Caco-2 (cell line): Measurements from ENCODE around the gene ARG2. TPM values are rescaled to one million over a fixed set of nuclear protein-coding genes. Genes with fewer than 3 reads are reported as not detected.
"Not testable (repeated sequence)": the region's sequence is repeated elsewhere in the genome, so short reads cannot be mapped to it uniquely, and the experiment has no call there.

Experiments used
- BruUV-seq: library from RNA; stranded (reverse); fragments of 400-500 nt; replicated peaks from 2 replicates; lab custom pipeline; 2021; lab: Mats Ljungman, UMichigan
- CTCF ChIA-PET: fragments of 300-600 bp; sonication (Branson Sonifier 250); formaldehyde crosslinking; loops from one replicate; lab custom pipeline; 2022; ENCODE audit warnings: antibody characterized with exemption; lab: Charles Lee
- POLR2A ChIA-PET: fragments of 300-600 bp; sonication (Branson Sonifier 250); formaldehyde crosslinking; loops from one replicate; lab custom pipeline; 2022; ENCODE audit warnings: antibody characterized with exemption; lab: Charles Lee
- DNase-seq, 2 experiments: peaks; one replicate each; pipeline versions ENCODE4 v3.0.0 to v3.0.0-alpha.2; 2020 to 2022
- H3K27me3 ChIP-seq: replicated peaks from 2 replicates; pipeline ENCODE4 v1.6.0; 2011; ENCODE audit warnings: low read length; ENCODE audit not compliant: control insufficient read depth, insufficient read depth
- H3K36me3 ChIP-seq: 2 replicates; pipeline ENCODE4 v1.5.1; 2011; ENCODE audit warnings: low read length; ENCODE audit not compliant: control insufficient read depth, insufficient read depth
- H3K4me1 ChIP-seq: fragments of 250-450 bp; sonication (Bioruptor Pico); 2 replicates; pipeline ENCODE4 v1.5.1; 2020; ENCODE audit warnings: mild to moderate bottlenecking
- H3K4me3 ChIP-seq: 2 replicates; pipeline ENCODE4 v1.5.1; 2011; ENCODE audit warnings: low read depth, mild to moderate bottlenecking, control low read depth, low read length
- H3K9me3 ChIP-seq: fragments of 250-450 bp; sonication (Bioruptor Pico); 2 replicates; pipeline ENCODE4 v1.5.1; 2020; ENCODE audit warnings: mild to moderate bottlenecking, moderate library complexity
- H3K27ac Mint-ChIP-seq: one replicate; pipeline ENCODE4 v1.8.0; 2022; ENCODE audit warnings: mixed read lengths; ENCODE audit not compliant: unreplicated experiment
- H3K27me3 Mint-ChIP-seq: one replicate; pipeline ENCODE4 v1.8.0; 2022; ENCODE audit warnings: mixed read lengths; ENCODE audit not compliant: insufficient read depth, unreplicated experiment
- H3K36me3 Mint-ChIP-seq: one replicate; pipeline ENCODE4 v1.8.0; 2022; ENCODE audit warnings: mild to moderate bottlenecking, mixed read lengths; ENCODE audit not compliant: insufficient read depth, unreplicated experiment
- H3K4me1 Mint-ChIP-seq: one replicate; pipeline ENCODE4 v1.8.0; 2022; ENCODE audit warnings: low read depth, mixed read lengths; ENCODE audit not compliant: unreplicated experiment
- H3K4me3 Mint-ChIP-seq: one replicate; pipeline ENCODE4 v1.8.0; 2022; ENCODE audit warnings: mild to moderate bottlenecking, moderate library complexity, mixed read lengths; ENCODE audit not compliant: unreplicated experiment
- H3K9me3 Mint-ChIP-seq: one replicate; pipeline ENCODE4 v1.8.0; 2022; ENCODE audit warnings: mixed read lengths; ENCODE audit not compliant: unreplicated experiment
- intact Hi-C: fragments of 100-400 bp; cut with micrococcal nuclease; formaldehyde crosslinking; loops from one replicate; pipeline ENCODE4 v1.10.0; 2022; ENCODE audit not compliant: unreplicated experiment
- total RNA-seq: library from RNA; stranded (reverse); gene quantifications from 2 replicates; pipeline ENCODE4 v1.2.3, GENCODE V29; 2022
- TF ChIP-seq, protein P1 (sequence below), 2 experiments: fragments of 200-600 bp in 1 of 2; IDR thresholded peaks; 1 replicate in 1 of 2; 2 replicates in 1 of 2; pipeline versions ENCODE4 v1.5.1 to v1.8.0; 2011 to 2022; ENCODE audit warnings: antibody characterized with exemption in 1 of 2, control low read depth in 1 of 2, inconsistent platforms in 1 of 2, low read depth in 1 of 2, low read length in 1 of 2, mild to moderate bottlenecking in 1 of 2, moderate library complexity in 1 of 2; ENCODE audit not compliant: insufficient read depth in 1 of 2, severe bottlenecking in 1 of 2, unreplicated experiment in 1 of 2

ARG2 gene
- total RNA-seq, 1 experiment from 2014 or later, result 22.6 TPM

DNA sequence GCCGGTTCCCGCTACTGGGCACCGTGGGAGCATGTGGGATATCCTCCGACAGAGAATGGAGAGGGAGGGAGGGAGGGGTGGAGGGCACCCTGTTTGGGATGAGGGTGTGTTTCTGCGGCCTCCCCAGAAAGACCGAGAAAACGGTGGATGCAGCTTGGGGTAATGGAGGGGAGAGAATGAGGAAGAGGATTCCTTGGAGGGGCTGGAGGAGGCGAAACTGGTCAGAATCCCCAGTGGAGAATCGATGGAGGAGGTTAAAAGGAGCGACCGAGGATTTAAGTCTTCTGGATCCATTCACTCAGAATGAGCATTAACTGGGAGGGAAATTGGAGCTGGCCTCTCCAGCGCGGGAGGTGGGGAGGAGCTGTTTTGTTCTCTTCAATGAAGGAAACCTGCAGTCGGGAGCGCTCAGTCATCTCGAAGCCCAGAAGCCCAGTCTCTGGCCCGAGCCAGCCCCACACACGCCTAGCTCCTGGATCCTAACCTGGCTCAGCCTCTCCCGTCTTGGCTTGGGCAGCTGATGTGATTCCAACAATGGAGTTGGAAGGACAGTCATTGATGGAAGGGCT is 581 bp downstream of the ARG2 start:
- DNase-seq, result peak; percentile 27 to 41
- intact Hi-C loops, result no loop called here
- no peaks in the 10 kb centered on the region for H3K9me3 Mint-ChIP-seq
- BruUV-seq, result TSS peak; percentile 49
- H3K4me1 Mint-ChIP-seq, result peaks cover 16% of the 10 kb centered on the region
- peak overlapping the region; percentile 90 for H3K4me3 Mint-ChIP-seq
- ChIA-PET POLR2A (interaction anchor here (0.5 to 1.7 kb wide), 7 partner anchors 20 to 236 kb away, joined by 4 to 10 read pairs (median 4); partner anchors contain the start of genes PIGH and RDH11), CTCF (interaction anchor here (0.7 to 3.0 kb wide), 6 partner anchors 16 to 84 kb away, joined by 3 to 47 read pairs (median 6); partner anchors contain the start of gene PIGH)
- peak overlapping the region; percentile 63 for H3K4me3 ChIP-seq
- peaks cover 2% of the 10 kb centered on the region for H3K27me3 Mint-ChIP-seq
- peaks cover 5% of the 10 kb centered on the region; the same call in 1 of the 2 replicates for H3K4me1 ChIP-seq
- no peaks in the 10 kb centered on the region for H3K27me3 ChIP-seq
- H3K27ac Mint-ChIP-seq, result peak overlapping the region; percentile 97
- H3K9me3 ChIP-seq, result no peaks in the 10 kb centered on the region
- TF ChIP-seq, protein P1, sequence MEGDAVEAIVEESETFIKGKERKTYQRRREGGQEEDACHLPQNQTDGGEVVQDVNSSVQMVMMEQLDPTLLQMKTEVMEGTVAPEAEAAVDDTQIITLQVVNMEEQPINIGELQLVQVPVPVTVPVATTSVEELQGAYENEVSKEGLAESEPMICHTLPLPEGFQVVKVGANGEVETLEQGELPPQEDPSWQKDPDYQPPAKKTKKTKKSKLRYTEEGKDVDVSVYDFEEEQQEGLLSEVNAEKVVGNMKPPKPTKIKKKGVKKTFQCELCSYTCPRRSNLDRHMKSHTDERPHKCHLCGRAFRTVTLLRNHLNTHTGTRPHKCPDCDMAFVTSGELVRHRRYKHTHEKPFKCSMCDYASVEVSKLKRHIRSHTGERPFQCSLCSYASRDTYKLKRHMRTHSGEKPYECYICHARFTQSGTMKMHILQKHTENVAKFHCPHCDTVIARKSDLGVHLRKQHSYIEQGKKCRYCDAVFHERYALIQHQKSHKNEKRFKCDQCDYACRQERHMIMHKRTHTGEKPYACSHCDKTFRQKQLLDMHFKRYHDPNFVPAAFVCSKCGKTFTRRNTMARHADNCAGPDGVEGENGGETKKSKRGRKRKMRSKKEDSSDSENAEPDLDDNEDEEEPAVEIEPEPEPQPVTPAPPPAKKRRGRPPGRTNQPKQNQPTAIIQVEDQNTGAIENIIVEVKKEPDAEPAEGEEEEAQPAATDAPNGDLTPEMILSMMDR (IDR thresholded peaks at IDR 0.05; ENCODE audit: insufficient read depth in 1 of 2, low read depth in 1 of 2, low read length in 1 of 2, severe bottlenecking in 1 of 2, unreplicated experiment in 1 of 2), result no peak
- no peaks in the 10 kb centered on the region for H3K36me3 ChIP-seq
- H3K36me3 Mint-ChIP-seq, result peaks cover 14% of the 10 kb centered on the region

DNA sequence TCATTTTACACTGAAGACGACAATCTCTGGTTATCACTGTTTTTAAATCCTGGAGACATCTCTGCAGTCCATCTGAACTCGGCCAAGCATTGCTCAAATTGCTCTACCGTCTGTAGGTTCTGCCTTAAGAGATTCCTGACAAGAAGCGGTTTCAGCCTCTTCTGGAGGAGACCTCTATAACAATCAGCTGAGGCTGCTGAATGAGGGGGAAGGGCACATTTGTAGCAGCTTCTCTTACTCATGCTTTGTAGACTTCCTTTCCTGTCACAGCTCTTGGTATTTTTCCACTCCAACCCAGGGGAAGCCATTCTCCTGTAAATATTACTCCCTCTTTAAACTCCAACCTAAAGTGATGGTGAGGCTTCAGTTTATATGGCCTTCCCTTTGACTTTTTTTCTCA is 3.0 kb downstream of the ARG2 start:
- DNase-seq, result peak in 1 of 2 experiments; percentile 10
- peaks cover 16% of the 10 kb centered on the region for H3K4me1 Mint-ChIP-seq

DNA sequence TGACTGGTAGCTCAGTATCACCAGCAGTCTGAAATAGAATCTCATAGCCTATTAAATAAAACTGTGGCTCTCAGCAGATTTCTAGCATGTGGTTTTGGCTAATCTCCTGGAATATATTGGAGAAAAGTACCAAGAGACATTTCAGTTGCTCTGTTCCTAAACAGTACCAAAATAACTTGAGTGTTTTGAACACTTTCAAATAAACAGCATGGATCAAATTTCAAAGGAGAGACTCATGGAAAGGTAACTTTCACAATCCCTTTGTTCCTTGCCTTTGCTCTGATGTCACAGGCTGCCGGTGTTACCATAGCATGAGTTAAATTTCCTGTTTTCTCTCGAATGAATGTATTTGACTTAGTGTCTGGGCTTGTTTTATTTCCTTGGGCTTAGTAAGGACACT is 3.4 kb downstream of the ARG2 start:
- H3K27ac Mint-ChIP-seq, result no peak overlapping the region
- H3K4me3 Mint-ChIP-seq, result no peak overlapping the region
- CTCF ChIA-PET, result interaction anchor here (0.7 kb wide), 1 partner anchor 44 kb away, joined by 3 read pairs; no protein-coding TSS in a partner anchor

More for the DNA sequence above, 3.0 kb downstream of the ARG2 start:
- H3K4me3 Mint-ChIP-seq, result no peak overlapping the region
- H3K27me3 Mint-ChIP-seq, result no peaks in the 10 kb centered on the region
- H3K27me3 ChIP-seq, result no peaks in the 10 kb centered on the region
- POLR2A ChIA-PET, result interaction anchor here (0.8 kb wide), 1 partner anchor 23 kb away, joined by 3 read pairs; the partner anchor contains the start of gene PIGH
- BruUV-seq, result TSS peak; percentile 6
- peaks cover 14% of the 10 kb centered on the region for H3K36me3 Mint-ChIP-seq
- intact Hi-C loops, result no loop called here
- no peaks in the 10 kb centered on the region for H3K9me3 Mint-ChIP-seq
- TF ChIP-seq, protein P1 (IDR thresholded peaks at IDR 0.05; ENCODE audit: insufficient read depth in 1 of 2, low read depth in 1 of 2, low read length in 1 of 2, severe bottlenecking in 1 of 2, unreplicated experiment in 1 of 2), result no peak
- no peak overlapping the region for H3K4me3 ChIP-seq
- peaks cover 5% of the 10 kb centered on the region; the same call in 1 of the 2 replicates for H3K4me1 ChIP-seq
- no peaks in the 10 kb centered on the region for H3K9me3 ChIP-seq
- CTCF ChIA-PET, result interaction anchor here (0.6 to 0.7 kb wide), 2 partner anchors 44 to 228 kb away, joined by 3 read pairs; no protein-coding TSS in a partner anchor
- H3K36me3 ChIP-seq, result no peaks in the 10 kb centered on the region
- H3K27ac Mint-ChIP-seq, result no peak overlapping the region

DNA sequence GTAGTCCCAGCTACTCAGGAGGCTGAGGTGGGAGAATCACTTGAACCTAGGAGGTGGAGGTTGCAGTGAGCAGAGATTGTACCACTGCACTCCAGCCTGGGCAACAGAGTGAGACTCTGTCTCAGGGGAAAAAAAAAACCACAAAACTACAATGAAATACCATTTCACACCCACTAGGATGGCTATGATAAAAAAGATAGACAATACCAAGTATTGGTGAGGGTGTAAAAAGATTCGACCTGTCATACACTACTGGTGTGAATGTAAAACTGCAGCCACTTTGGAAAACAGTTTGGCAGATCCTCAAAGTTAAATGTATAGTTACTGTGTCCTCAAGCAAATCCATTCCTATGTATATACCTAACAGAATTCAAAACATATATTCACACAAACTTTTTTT is 6.4 kb downstream of the ARG2 start:
- H3K27me3 ChIP-seq, H3K4me1 ChIP-seq, H3K4me3 ChIP-seq, intact Hi-C loops, H3K9me3 Mint-ChIP-seq, DNase-seq, H3K36me3 ChIP-seq, H3K4me1 Mint-ChIP-seq, H3K9me3 ChIP-seq, BruUV-seq, H3K36me3 Mint-ChIP-seq, CTCF ChIA-PET, H3K4me3 Mint-ChIP-seq, POLR2A ChIA-PET, H3K27ac Mint-ChIP-seq, H3K27me3 Mint-ChIP-seq: not testable (repeated sequence)

More for the DNA sequence above, 3.4 kb downstream of the ARG2 start:
- Histone ChIP-seq H3K9me3 (no peaks in the 10 kb centered on the region), H3K36me3 (no peaks in the 10 kb centered on the region), H3K4me3 (no peak overlapping the region), H3K27me3 (no peaks in the 10 kb centered on the region), H3K4me1 (peaks cover 5% of the 10 kb centered on the region; the same call in 1 of the 2 replicates)
- Mint-ChIP-seq H3K27me3 (no peaks in the 10 kb centered on the region), H3K36me3 (peaks cover 14% of the 10 kb centered on the region), H3K9me3 (no peaks in the 10 kb centered on the region), H3K4me1 (peaks cover 16% of the 10 kb centered on the region)
- DNase-seq, result no peak
- TF ChIP-seq, protein P1 (IDR thresholded peaks at IDR 0.05; ENCODE audit: insufficient read depth in 1 of 2, low read depth in 1 of 2, low read length in 1 of 2, severe bottlenecking in 1 of 2, unreplicated experiment in 1 of 2), result no peak
- intact Hi-C loops, result no loop called here
- POLR2A ChIA-PET, result interaction anchor here (0.8 kb wide), 1 partner anchor 23 kb away, joined by 3 read pairs; the partner anchor contains the start of gene PIGH
- no TSS peak for BruUV-seq
